Stimulated activated naive CD8-positive, alpha-beta T cell treated with anti-CD3 and anti-CD28 coated beads, Interleukin-15, Interleukin-2, amounts not matched to agents 100 U/mL and 50 U/mL, for 24 hours (primary cell): ENCODE data around the gene NDFIP2.

Source experiments
- ATAC-seq: fragments of 150-1000 bp; cut with Tn5 transposase; one replicate; pipeline ENCODE4 v1.10.0; 2021
- DNase-seq: peaks from one replicate; pipeline ENCODE4 v3.0.0; 2021

The NDFIP2 gene

DNA sequence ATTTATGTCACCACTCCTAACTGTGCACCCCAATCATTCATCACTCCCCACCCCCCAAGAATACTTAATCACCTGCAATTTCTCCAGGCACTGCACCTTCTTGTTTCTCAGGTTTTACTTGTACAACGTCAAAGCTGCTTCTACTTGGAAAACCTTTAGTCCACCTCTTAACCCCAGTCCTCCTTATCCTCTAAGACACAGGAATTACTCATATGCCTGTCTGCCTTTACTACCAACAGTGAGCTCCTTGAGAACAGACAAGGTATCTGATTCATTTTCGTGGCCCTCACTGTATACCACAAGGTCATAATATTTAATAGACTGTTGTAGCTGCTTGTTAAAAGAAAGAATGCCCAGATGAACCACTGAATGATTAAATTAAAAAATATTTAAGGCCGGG is 21.0 kb upstream of the NDFIP2 start:
- DNase-seq: no peak
- ATAC-seq: no peak

DNA sequence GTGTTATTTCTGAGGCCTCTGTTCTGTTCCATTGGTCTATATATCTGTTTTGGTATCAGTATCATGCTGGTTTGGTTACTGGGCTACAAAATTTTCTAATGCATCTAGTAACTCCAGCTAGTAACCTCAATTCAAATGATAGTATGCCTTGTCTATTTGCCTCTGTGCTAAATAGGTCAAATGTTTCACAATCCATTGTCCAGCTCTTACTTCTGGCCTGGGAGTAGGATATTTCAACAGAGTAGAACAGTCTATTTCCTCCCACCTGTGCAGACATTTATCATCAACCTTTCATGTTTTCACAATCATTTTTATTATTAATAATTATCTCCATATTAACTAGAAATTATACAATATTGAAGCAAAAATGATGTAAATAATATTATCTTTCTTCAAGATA is 18.1 kb upstream of the NDFIP2 start:
- ATAC-seq (no peak), DNase-seq (no peak)

DNA sequence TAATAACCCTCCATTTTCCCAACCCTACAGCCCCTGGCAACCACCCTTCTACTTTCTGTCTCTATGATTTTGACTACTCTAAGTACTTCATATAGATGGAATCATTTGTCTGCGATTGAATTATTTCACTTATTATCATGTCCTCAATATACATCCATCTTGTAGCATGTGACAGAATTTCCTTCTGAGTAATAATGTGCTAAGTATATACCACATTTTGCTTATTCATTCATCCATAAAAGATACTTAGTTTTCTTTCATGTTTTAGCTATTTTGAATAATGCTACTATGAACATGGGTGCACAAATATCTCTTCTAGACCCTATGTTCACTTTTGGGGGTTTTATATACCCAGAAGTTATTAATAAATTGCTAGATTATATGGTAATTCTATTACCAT is 17.4 kb upstream of the NDFIP2 start:
- ATAC-seq: no peak

DNA sequence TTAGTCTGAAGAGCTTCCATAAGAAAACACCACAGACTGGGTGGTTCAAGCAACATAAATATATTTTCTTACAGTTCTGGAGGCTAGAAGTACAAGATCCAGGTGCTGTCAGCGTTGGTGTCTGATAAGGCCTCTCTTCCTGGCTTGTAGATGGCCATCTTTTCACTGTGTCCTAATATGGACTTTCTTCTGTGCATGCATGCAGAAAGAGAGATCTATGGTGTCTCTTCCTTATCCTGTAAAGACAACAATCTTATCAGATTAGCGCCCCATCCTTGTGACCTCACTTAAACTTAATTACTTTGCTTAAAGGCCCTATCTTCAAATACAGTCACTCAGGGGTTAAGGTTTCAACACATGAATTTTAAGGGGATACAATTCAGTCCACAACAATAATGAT is 14.1 kb upstream of the NDFIP2 start:
- no peak for DNase-seq
- no peak for ATAC-seq

More for the DNA sequence above, 17.4 kb upstream of the NDFIP2 start:
- no peak for DNase-seq

DNA sequence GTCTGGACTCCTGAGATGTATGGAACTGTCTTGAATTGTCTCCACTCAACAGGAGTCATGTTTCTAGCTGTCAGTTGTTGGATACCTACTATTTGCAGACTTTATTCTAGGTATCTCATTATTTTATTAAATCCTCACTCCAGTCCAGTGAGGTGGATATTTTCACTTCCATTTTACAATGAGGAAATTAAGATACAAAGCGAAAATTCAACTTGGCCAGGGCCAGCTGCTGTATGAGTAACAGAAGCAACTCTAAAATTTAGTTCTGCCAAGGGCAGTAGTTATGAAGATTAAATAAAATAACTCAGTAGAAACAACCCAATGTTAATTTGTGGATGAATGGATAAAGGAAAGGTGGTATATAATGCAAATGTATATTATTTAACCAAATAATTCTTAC is 12.6 kb upstream of the NDFIP2 start:
- DNase-seq: no peak
- ATAC-seq: no peak

DNA sequence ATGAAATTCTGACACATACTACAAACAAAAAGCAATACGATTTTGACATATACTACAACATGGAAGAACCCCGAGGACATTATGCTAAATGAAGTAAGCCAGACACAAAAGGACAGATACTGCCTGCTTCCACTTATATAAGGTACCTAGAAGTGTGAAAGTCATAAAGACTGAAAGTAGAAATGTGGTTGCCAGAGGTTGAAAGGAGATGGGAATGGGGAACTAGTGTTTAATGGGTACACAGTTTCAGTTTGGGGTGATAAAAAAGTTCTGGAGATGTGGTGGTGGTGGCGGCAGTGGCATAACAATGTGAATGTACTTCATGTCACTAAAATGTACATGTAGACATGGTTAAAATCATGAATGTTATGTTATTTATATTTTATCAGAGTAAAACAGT is 12.1 kb upstream of the NDFIP2 start:
- ATAC-seq: no peak
- no peak for DNase-seq

DNA sequence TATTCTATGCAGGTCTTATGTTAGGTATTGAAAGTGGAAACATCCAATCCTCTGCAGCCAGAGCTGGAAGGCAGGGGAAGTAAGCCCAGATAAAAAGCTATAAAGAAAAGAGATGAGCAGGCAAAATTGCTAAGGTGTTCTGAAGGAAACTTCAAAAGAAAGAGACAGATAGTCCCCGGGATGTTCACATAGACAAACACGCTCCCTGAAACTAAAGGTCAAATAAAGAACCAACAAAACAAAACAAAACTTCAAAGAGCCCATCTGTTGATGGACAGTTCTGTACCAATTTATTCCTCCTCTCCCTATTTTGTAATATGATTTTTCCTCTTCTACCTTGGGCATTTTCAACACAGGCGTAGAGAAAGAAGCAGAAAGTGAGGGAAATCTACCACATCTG is 11.3 kb upstream of the NDFIP2 start:
- DNase-seq: no peak
- no peak for ATAC-seq

DNA sequence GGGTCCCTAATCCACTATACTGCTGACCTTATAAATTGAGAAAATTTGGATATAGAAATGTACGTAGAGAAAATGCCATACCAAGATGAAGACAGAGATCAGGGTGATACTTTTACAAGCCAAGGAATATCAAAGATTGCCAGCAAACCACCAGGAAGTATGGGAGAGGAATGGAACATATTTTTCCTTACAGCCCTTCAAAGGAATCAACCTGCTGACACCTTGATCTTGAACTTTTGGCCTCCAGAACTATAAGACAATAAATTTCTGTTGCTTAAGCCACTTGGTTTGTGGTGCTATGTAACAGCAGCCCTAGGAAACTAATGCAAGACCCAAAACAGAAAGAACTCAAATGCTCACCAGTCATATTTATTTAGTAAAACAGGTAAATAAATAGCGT is 10.3 kb upstream of the NDFIP2 start:
- ATAC-seq (no peak), DNase-seq (no peak)

DNA sequence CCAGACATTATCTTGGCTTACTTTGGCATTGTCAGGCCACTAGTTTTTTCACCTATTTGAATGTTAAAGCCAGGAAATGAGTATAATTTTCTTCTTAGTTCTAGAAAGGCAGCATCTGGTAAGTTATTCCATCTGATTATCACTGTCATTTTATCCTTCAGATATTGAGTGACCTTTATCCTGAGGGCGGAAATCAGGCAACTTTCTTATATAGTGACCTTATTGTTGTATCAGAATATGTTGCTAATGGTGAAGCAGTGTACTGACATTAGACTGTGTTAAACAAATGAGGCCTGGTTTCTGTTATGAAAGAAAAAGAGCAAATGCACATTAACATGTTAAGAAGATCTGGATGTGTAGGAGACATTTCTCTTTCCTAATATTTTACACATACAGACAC is 5.4 kb upstream of the NDFIP2 start:
- DNase-seq (no peak), ATAC-seq (no peak)

DNA sequence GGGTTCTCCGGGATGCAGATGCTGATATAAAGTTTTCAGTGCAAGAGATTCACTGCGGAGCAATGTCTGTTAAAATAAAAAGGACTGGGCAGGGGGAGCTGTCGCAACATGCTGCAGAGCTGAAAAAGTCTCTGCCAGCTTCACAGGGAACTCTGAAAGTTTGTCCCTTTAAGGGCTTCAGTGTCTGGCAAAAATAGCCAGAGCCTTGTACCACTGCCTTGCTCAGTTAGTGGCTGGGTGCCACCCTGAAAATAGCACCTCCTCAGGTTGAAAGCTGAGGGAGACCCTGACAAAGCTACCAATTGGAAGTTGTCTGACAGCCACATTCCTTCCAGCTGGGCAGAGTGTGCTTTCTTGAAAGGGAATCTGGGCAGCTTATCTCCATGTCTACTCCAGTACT is 3.0 kb upstream of the NDFIP2 start:
- no peak for DNase-seq
- no peak for ATAC-seq

DNA sequence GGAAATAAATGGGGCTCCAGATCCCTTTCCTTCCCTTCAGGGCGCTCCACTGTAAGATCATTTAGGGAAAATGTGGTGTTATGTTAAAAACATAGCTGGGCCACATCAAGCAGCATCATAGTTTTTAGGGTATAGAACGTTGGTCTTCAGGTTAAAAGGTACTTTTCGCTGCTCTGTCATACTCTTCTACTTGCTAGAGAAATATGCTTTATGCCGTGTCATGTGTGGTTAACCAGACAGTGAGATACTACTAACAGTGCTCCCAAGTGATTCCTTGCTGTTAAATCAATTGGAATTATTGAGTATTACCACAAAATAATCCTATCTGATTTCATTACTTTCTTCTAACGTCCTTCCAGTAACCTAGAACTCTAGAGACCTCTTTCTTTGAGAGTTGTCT is 1.1 kb upstream of the NDFIP2 start:
- DNase-seq: no peak
- no peak for ATAC-seq

DNA sequence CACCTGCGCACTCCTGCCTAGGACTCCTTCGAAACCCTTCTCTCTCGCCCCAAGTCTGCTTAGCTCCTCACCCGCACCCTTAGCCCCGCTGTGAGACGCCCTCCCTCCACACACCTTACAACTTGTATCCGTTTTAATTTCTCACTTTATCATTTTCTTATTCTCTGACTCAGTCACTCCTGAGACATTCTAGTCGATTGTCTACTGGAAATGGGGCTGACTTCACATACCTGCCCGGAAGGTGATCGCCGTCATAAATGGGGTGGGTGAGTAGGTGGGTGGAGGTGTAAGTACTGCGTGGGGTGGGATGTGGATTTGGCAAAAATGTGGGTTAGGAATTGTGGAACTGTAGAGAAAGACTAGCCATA is 714 bp downstream of the NDFIP2 start:
- ATAC-seq: peak; percentile 69
- peak; percentile 50 for DNase-seq

DNA sequence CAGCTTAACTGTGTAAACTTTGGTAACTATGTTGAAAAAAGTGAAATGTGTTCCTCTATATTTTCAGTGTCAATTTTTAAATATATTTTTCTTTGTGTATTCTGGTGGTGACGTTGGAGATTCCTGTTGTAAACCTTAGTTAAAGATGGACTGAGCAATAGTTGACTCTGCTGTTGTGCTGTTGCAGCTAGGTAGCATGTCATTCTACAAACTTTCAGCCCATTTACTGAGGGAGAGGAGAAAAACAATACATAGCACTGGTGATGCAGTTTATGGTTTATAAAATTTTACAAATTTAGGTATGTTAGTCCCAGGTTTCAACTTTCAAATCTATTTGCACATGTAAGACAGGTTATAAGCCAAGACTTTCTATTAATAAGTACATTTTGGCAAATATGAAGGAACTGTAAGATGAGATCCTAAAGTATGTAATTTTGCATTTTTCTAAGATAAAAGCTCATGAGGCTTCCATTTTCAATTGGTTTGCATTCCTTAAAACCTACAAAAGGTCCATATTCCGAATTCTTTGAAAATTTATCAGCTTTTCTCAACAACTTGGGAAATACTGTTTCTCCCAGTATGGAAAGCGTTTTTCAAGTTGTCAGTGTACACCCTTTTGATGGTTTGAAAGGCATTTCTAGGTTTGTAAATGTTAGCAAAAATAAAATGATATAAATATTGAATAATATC is 1.5 kb downstream of the NDFIP2 start:
- DNase-seq: no peak
- no peak for ATAC-seq

DNA sequence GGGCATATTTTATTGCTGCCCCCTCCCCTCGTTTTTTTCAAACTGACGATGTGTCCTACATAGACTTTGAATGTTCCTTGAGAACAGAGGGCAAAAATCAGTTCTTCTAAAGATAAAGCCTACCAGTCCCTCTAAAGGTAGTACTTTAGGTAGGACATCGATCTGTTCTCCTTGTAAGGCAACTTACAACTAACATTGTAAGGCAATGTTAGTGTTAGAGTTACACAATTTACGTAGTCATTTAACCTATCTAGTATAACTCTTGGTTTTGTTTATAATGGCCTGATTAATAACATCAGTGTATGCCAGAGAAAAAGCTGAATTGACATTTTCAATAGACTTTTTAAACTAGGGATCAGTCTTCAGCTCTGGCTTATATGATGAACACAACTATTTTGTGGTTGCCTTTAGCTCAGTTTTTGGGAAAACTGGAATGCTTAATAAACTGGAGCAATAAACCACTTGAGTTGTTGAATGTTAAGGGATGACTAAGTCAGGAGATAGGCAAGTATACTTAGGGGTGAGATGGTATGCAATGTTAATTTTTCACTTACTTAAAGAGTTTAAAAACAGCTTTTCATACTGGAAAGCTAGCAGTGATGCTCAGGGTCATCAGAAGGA is 2.2 kb downstream of the NDFIP2 start:
- no peak for DNase-seq
- ATAC-seq: no peak

DNA sequence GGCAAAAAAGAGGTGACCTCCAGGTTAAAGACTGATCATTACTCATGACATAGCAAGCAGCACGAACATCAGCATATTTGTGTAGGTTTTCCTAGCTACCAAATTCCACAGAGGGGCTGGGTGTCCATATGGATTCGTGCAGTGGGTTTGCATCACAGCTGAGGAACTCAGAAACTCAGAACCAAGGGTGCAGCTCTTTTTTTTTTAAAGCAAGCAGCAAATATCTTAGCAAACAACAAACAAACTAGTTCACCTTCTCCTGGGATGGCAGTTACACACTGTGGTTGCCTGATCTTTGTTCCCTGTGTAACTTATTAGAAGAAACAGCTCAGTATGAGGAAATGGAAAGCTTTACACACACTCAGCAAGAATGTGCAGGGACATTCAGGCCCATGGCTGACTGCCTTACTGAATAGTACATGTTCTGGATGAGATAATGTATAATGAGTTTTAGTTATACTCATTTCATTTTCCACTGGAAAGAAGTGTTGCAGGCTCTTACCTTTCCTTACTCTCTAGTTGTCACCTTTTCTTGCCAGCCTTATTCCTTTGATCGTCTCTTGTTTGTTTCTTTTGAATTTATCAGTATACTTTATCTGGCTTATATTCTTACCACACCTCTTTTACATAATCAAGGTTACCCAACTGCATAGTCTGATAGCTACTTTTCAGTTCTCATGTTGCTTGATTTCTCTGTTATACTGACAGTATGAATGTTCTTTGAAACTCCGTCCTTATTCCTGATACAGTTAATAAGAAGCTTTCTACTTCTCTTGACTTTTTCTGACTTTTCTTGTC is 4.3 kb downstream of the NDFIP2 start:
- DNase-seq (no peak), ATAC-seq (peak; percentile 51)

DNA sequence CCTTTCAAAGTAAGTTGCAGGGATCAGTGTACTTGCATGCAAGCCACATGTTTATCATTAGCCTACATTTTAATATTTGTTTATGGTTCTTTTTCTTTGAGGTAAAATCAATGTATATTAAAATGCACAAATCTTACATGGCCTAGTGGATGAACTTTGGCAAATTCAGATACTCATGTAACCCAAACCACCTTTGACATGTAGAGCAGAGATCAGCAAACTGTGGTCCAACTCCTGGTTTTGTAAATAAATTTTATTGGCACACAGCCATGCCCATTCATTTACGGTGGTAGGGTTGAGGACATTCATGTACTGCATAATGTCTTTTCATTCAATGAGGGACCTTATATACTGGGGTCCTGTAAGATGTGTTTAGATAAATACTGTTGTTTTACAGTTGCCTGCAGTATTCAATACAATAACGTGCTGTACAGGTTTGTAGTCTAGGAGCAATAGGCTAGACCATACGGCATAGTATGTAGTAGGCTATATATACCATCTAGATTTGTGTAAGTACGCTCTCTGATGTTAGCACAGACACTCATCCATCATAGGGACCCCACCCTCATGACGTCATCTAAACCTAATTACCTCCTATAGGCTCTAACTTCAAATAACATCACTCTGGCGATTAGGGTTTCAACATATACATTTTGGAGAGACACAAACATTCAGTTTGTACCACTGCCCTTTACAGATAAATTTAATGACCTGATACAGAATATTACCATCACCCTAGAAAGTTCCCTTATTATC is 5.7 kb downstream of the NDFIP2 start:
- ATAC-seq (no peak), DNase-seq (no peak)

DNA sequence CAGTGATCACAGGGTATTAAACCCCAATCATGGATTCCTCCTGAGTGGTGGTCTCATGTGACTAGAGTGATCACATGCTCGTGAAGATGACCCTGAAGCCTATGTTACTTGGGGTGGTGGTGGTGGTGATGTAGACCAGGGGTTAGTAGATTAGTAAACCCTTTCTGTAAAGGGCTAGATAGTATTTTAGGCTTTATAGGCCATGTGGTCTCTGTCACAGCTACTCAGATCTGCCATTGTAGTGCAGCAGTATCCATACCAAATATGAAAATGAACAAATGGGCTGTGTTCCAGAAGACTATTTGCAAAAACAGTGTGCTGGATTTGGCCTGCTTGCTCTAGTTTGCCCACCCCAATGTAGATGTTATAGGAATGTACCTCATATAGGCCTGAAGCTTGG is 9.4 kb downstream of the NDFIP2 start:
- ATAC-seq (no peak), DNase-seq (no peak)

DNA sequence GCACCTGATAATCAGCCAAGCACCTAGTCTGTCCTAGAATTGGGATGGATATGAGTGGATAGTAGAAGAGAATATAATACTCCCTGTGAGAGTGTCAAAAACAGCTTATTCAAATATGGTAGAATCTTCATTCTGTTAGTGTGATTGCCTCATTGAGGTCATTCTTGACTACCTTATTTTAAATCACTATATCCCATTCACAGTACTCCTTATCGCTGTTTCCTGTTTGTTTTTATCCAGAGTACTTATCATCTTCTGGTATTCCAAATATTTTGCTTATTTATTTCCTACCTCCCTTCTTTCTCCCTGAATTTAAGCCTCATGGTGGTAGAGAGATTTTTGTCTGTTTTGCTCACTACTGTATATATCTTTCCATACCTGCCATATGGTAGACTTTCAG is 9.9 kb downstream of the NDFIP2 start:
- ATAC-seq (no peak), DNase-seq (no peak)

DNA sequence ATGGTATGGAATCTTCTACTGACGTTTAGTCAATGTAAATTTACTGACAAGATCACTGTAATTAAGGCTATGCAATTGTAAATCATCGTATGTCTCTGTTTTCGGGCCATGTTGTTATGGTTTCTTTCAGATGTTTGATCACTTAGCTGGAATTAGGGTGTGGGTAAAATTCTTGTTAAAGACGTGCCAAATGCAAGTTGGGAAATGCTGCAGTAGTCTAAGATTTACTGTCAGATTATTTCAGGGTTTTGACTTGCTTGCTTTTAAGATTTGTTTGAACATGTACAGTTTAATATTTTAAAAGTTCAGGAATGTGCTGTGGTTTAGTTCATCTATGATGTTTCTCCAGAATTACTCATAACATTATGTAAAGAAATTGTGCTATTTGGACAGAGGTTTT is 10.8 kb downstream of the NDFIP2 start:
- ATAC-seq (no peak), DNase-seq (no peak)

DNA sequence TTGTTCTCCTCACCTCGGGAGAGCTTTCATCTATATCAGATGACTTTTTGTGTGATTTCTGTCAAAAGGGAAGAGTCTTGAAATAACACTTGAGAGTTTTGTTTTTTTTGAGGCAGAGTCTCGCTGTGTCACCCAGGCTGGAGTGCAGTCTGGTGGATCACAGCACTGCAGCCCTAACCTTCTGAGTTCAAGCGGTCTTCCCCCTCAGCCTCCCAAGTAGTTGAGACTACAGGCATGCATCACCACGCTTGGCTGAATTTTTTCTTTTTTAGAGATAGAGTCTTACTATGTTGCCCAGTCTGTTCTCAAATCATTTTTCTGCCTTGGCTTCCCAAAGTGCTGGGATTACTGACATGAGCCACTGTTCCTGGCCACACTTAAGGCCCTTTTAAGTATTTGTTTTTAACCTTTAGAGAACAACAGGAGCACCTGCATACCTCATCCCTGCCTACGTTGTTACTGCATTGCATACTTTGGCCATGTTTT is 11.4 kb downstream of the NDFIP2 start:
- DNase-seq (no peak), ATAC-seq (peak; percentile 87)

DNA sequence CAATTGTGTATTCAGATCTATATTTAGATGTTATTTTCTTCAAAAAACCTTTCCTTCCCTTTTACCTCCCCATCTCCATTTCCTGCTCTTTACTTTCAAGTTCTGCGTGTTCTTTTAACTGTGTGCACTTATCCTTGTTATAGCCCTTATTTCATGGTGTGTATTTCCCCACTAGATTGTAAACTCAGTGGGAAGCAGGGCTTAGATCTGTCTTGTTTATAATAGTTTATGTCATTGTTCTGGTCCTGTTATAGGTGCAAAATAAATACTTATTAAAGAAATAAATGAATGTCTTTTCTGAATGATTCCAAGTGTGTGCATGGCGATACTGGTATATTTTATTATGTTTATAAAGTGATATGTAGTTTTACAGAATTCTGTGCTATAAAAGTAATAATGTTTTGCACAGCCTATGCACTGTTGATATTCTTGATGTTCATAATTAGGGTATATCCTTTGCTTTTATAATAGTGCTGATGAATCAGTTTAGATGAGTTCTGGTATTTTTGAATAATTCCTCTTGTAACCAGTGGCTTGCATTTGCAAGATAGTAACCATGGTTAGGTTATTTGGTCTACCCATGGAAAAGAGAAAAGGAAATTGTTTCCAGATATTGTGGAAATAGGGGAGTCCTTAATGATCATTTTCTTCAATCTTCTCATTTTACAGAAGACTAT is 12.1 kb downstream of the NDFIP2 start:
- ATAC-seq (no peak), DNase-seq (no peak)

DNA sequence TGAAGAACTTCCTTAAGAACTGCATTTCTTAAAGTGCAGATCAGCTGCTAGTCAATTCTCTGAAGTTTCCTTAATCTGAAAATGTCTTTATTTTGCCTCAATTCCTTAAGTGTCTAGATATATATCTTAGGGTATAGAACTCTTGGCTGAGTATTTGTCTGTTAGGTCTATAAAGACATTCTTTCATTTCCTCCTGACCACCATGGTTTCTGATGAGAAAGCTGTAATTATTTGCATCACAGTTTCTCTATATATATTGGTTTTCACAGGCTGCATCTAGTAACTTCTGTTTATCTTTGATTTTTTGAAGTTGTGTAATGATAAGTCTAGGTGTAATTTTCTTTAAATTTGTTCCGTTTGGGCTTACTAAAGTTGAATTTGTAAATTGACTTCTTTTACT is 15.2 kb downstream of the NDFIP2 start:
- no peak for ATAC-seq

More for the DNA sequence above, 15.2 kb downstream of the NDFIP2 start:
- no peak for DNase-seq
